ENCODE results near the gene ADGRF4.

ADGRF4 gene

GRCh38 chr6:47681201-47681990 lies 17.0 kb upstream of the ADGRF4 start:
- no peak for DNase-seq (ENCODE audit: low spot score)

GRCh38 chr6:47686411-47686810 lies 12.0 kb upstream of the ADGRF4 start:
- no peak for DNase-seq (ENCODE audit: low spot score)

GRCh38 chr6:47687432-47687831 lies 10.9 kb upstream of the ADGRF4 start:
- no peak for DNase-seq (ENCODE audit: low spot score)

GRCh38 chr6:47690214-47690613 lies 8.2 kb upstream of the ADGRF4 start:
- DNase-seq (ENCODE audit: low spot score): no peak

- DNase-seq (ENCODE audit: low spot score): no peak
These were observed 7.6 kb upstream of the ADGRF4 start for GRCh38 chr6:47690791-47691190.

GRCh38 chr6:47697925-47698324 lies 455 bp upstream of the ADGRF4 start:
- DNase-seq (ENCODE audit: low spot score): no peak

- no peak for DNase-seq (ENCODE audit: low spot score)
These were observed 1.7 kb downstream of the ADGRF4 start for GRCh38 chr6:47700053-47700452.

- DNase-seq (ENCODE audit: low spot score): no peak
These were observed 2.2 kb downstream of the ADGRF4 start for GRCh38 chr6:47700596-47700995.

GRCh38 chr6:47701363-47701762 lies 3.0 kb downstream of the ADGRF4 start:
- DNase-seq (ENCODE audit: low spot score): no peak

- DNase-seq (ENCODE audit: low spot score): no peak
These were observed 10.8 kb downstream of the ADGRF4 start for GRCh38 chr6:47709160-47709559.

- DNase-seq (ENCODE audit: low spot score): no peak
These were observed 11.9 kb downstream of the ADGRF4 start for GRCh38 chr6:47710295-47710694.

GRCh38 chr6:47713200-47713599 lies 14.8 kb downstream of the ADGRF4 start:
- no peak for DNase-seq (ENCODE audit: low spot score)

GRCh38 chr6:47714802-47715201 lies 16.4 kb downstream of the ADGRF4 start:
- no peak for DNase-seq (ENCODE audit: low spot score)

GRCh38 chr6:47715782-47716181 lies 17.4 kb downstream of the ADGRF4 start:
- DNase-seq (ENCODE audit: low spot score): no peak

GRCh38 chr6:47716207-47716606 lies 17.8 kb downstream of the ADGRF4 start:
- DNase-seq (ENCODE audit: low spot score): no peak

- DNase-seq (ENCODE audit: low spot score): no peak
These were observed 20.2 kb downstream of the ADGRF4 start for GRCh38 chr6:47718571-47718970.

- no peak for DNase-seq (ENCODE audit: low spot score)
These were observed 22.8 kb downstream of the ADGRF4 start for GRCh38 chr6:47721189-47721588.

- no peak for DNase-seq (ENCODE audit: low spot score)
These were observed 23.8 kb downstream of the ADGRF4 start for GRCh38 chr6:47722194-47722593.

GRCh38 chr6:47724300-47724699 lies 25.9 kb downstream of the ADGRF4 start:
- no peak for DNase-seq (ENCODE audit: low spot score)

GRCh38 chr6:47727391-47727790 lies 29.0 kb downstream of the ADGRF4 start:
- no peak for DNase-seq (ENCODE audit: low spot score)

- DNase-seq (ENCODE audit: low spot score): peak; percentile 11
These were observed 30.6 kb downstream of the ADGRF4 start for GRCh38 chr6:47729019-47729418.

GRCh38 chr6:47729457-47729856 lies 31.1 kb downstream of the ADGRF4 start:
- no peak for DNase-seq (ENCODE audit: low spot score)

- no peak for DNase-seq (ENCODE audit: low spot score)
These were observed 35.6 kb downstream of the ADGRF4 start for GRCh38 chr6:47733879-47734558.
